ENCODE data around the gene SMOC2.

The SMOC2 gene

DNA sequence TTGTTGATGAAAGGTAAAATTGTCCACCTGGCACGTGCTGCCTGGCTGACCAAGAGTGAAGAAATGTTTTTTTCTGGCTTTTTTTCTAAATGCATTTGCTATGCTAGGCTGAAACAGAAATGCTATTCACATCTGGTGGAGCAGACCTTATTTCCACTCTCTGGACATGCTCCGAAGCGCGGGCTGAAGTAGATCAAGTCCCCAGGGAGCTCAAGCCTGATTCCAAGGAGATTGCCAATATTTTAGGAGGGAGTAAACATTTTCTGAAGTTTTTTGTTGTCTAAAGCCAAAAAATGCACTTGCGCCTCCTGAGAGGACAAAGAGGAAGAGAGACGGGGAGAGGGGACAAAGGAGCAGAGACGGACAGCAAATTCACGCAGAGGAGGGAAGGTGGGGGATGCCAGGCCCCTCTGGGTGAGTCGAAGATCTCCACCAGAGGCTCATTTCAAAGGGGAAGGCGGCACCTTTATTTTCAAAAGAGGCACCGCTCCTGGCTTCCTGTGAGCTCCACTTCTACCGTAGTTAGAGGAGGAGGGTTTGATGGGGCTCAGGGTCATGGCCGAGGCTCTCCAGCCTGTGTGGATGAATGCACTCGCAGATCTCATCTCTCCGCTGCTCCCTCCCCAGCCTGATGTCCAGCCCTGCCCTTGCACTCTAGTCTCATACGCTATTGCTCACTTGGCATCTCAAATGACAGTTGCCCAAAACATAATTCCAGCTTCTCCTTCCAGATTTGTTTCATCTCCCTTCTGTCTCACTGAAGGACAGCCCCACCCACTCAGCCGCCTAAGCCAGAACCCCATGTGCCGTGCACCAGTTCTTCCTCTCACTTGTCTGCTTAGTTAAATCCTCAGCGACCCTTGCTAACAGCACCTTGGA lies 23.1 kb upstream of the SMOC2 start:
- in situ Hi-C loops (cut with HindIII; ENCODE audit: low pct_unique_long_range_greater_than_20kb, low sequenced_read_pairs), result no loop called here
- DNase-seq (ENCODE audit: low read depth in 1 of 2, low spot score in 1 of 2), result no peak
- TF ChIP-seq JUND (IDR thresholded peaks at IDR 0.05; ENCODE audit: low read depth), result no peak

DNA sequence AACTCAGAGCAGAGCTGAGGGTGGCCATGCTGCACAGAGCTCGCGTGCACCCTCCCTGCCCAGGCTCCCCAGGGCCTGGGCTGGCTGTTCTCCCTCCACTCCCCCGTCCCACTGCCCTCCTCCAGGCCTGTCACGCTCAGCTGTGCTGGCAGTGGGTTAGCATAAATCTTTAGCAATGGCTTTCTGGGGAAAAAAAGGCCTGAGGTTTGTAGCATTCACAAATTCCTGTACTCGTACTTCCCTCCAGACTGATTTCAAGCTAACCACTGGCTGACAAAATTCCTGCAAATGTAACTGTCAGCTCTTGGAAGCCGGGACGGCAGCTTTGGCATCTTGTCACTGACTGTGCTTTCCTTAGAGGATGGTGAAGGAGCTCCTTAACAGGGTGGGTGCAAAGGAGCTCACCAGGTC lies 22.3 kb upstream of the SMOC2 start:
- no peak for TF ChIP-seq JUND (IDR thresholded peaks at IDR 0.05; ENCODE audit: low read depth)
- DNase-seq (ENCODE audit: low read depth in 1 of 2, low spot score in 1 of 2), result no peak
- in situ Hi-C loops (cut with HindIII; ENCODE audit: low pct_unique_long_range_greater_than_20kb, low sequenced_read_pairs), result no loop called here

DNA sequence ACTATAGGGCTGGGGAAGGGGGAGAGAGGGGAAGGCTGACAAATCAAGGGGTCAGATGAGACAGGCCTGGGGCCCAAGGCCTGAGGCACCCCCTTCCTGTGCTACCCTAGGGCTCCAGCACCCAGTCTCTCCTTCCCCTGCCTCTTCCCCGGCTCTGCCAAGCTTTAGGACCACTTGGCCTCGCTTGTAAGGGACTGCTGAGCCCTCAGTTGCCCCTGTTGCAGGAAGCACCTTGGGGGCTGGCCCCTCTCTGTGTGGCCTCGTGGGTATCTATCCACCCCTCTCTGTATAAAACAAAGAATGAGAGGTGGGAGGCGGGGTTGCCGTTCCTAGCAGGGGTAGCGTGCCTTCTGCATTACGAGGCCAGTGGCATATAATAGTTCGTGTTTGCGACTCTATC lies 21.4 kb upstream of the SMOC2 start:
- TF ChIP-seq JUND (IDR thresholded peaks at IDR 0.05; ENCODE audit: low read depth), result no peak
- DNase-seq (ENCODE audit: low read depth in 1 of 2, low spot score in 1 of 2), result no peak
- in situ Hi-C loops (cut with HindIII; ENCODE audit: low pct_unique_long_range_greater_than_20kb, low sequenced_read_pairs), result no loop called here

DNA sequence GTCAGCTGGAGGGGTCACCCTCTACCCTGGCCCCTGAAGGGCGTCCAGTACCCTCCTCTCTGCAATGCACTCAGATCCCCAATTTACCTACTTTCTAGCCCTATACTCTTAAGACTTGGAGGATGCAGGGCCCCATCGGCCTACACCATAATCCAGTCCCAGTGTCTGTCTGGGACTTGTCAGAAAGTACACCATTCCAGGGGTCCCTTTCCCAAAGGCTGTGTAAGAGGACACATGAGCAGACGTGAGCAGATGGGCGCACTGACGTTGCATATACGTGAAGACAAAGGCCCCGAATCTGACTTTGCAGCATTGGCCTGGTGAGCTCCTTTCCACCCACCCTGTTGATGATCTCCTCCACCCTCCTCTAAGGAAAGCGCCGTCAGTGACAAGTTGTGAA lies 20.9 kb upstream of the SMOC2 start:
- TF ChIP-seq JUND (IDR thresholded peaks at IDR 0.05; ENCODE audit: low read depth), result no peak
- in situ Hi-C loops (cut with HindIII; ENCODE audit: low pct_unique_long_range_greater_than_20kb, low sequenced_read_pairs), result no loop called here
- DNase-seq (ENCODE audit: low read depth in 1 of 2, low spot score in 1 of 2), result no peak

DNA sequence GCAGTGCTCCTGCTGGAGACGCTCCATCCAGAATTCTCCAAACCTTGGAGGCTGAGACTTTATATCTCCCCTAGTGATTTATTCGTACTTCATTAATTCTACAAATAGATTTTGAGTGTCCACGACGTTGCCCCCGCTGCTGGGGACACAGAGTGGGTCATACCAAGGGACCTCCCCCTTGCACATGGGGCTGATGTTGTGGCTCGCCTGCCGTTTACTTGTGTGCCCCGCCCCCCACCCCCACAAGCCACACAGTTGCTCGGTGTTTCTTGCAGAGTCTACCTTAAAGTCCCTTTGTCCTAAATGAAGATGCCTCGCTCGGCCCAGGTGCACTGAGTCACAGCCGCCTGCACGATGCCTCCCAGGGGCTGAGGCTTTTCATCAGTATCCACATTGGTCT lies 20.3 kb upstream of the SMOC2 start:
- in situ Hi-C loops (cut with HindIII; ENCODE audit: low pct_unique_long_range_greater_than_20kb, low sequenced_read_pairs), result no loop called here

DNA sequence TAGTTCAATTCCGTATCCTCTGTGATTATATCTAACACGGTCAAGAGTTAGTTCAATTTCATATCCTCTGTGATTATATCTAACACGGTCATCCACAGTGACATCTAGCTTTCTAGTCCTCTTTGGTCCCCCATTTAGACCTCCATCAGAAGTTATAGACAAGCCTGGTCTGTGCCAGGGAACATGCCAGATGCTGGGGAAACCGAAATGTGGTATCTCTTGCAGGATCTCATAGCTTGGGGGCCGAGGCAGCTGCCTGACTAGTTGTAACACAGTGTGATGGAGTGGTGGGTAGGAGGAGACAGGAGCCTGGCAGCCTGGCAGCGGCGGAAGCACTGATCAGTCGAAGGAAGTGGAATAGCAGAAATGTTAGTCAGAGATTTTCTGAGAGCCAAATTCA lies 13.8 kb upstream of the SMOC2 start:
- no peak for DNase-seq (ENCODE audit: low read depth in 1 of 2, low spot score in 1 of 2)
- TF ChIP-seq JUND (IDR thresholded peaks at IDR 0.05; ENCODE audit: low read depth), result no peak
- in situ Hi-C loops (cut with HindIII; ENCODE audit: low pct_unique_long_range_greater_than_20kb, low sequenced_read_pairs), result no loop called here

More for the DNA sequence above, 20.3 kb upstream of the SMOC2 start:
- no peak for DNase-seq (ENCODE audit: low read depth in 1 of 2, low spot score in 1 of 2)
- TF ChIP-seq JUND (IDR thresholded peaks at IDR 0.05; ENCODE audit: low read depth), result no peak

DNA sequence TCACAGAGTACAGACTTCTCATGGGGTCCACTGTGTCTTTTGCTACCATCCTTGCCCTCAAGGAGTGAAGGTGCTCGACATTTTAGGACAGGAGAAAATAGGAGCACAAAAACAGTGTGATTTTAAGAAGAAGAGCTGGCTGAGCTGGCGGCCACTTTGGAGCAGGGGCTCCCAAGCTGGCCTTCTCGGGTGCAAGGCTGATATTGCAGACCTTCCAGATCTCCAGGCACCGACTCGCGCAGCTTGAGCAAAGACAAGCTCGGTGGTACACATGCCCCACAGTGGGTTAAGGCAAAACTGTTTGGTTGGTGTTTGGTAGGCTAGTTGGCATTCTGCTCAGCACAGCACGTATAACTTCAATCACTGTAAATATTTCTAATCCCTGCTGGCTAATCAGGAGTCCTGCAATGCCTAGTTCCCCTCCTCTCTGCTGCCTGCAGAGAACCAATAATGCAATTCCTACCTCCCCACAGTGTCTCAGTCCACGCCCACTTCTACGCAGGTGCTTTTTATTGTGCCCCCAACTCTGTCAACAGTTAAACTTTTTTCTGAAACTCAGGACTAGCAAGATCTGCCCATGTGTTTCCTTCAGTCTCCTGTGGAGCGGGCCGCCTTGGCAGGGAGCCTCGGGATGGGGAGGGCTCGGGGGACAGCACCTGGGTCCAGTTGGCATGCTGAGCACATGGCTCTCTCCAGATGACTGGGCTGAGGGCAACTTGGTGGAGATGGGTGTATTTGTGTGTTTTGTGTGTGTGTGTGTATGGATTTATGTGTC lies 12.7 kb upstream of the SMOC2 start:
- DNase-seq (ENCODE audit: low read depth in 1 of 2, low spot score in 1 of 2), result no peak
- TF ChIP-seq JUND (IDR thresholded peaks at IDR 0.05; ENCODE audit: low read depth), result no peak
- in situ Hi-C loops (cut with HindIII; ENCODE audit: low pct_unique_long_range_greater_than_20kb, low sequenced_read_pairs), result no loop called here

DNA sequence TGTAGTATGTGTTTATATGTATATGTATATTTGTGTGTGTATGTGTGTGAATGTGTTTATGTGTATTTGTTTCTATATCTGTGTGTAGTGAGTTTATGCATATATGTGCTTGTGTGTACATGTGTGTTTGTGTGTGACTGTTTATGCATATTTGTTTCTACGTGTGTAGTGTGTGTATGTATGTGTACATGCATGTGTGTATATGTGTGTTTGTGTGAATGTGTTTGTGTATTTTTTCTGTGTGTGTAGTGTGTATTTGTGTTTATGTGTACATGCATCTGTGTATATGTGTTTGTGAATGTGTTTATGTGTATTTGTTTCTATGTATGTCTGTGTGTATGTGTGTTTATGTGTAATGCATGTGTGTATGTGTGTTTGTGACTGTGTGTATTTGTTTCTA lies 12.1 kb upstream of the SMOC2 start:
- no peak for DNase-seq (ENCODE audit: low read depth in 1 of 2, low spot score in 1 of 2)
- no peak for TF ChIP-seq JUND (IDR thresholded peaks at IDR 0.05; ENCODE audit: low read depth)
- in situ Hi-C loops (cut with HindIII; ENCODE audit: low pct_unique_long_range_greater_than_20kb, low sequenced_read_pairs), result no loop called here

DNA sequence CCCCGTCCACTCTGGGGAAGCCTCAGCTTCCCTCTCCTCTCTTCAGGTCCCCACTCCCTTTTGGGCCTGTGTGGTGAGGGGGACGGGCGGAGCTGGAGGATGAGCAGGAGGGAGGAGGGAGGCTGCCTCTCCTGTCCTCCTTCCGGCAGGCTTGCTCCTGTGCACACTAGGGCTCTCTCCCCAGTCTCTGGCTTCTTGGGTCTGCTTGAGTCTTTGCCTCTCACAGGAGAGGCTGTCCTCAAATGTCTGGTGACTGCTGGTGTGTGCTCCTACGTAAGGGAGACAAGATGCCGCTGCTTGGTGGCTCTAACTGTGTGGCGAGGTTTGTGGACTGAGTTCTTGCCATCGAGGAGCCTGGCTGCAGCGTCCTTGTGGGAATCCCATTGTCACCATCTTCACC lies 8.8 kb upstream of the SMOC2 start:
- TF ChIP-seq JUND (IDR thresholded peaks at IDR 0.05; ENCODE audit: low read depth), result no peak
- in situ Hi-C loops (cut with HindIII; ENCODE audit: low pct_unique_long_range_greater_than_20kb, low sequenced_read_pairs), result no loop called here
- no peak for DNase-seq (ENCODE audit: low read depth in 1 of 2, low spot score in 1 of 2)

DNA sequence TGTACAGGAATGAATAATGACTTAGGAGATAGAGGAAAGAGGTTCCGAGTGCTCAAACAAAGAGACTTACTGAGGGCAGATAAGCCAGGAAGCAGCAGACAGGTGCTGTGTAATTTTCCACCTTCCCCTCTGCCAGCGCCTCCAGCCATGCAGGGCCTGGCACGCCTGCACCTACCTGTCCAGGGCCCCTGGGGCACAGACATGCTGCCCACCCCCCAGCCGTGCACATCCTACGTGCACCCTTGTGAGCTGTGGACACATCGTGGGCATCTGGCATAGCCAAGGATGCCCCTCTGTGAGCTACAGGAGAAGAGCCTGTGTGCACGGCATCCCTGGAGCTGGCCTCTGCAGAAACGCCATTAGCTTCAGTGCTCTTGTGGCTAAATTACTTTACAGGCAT lies 7.1 kb upstream of the SMOC2 start:
- in situ Hi-C loops (cut with HindIII; ENCODE audit: low pct_unique_long_range_greater_than_20kb, low sequenced_read_pairs), result no loop called here
- no peak for TF ChIP-seq JUND (IDR thresholded peaks at IDR 0.05; ENCODE audit: low read depth)
- DNase-seq (ENCODE audit: low read depth in 1 of 2, low spot score in 1 of 2), result no peak

DNA sequence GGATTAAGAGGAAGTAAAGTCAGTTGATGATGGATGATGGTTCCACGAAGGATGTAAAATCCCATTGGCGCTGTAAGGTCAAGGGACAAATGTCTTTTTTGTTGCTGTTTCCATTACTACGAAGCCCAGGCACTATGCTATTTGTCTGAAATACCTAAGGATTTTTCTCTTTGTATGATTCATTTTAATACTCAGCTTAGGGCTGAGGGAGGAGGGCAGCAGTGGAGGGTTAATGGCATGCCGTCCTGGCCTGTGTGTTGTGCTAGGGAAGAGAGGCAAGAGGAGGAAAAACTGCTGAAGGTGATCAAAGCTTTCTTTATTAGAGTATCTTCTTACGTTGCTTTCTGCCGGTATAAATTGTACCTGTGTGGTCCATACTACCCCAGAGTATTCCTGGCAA lies 6.5 kb upstream of the SMOC2 start:
- no peak for TF ChIP-seq JUND (IDR thresholded peaks at IDR 0.05; ENCODE audit: low read depth)
- in situ Hi-C loops (cut with HindIII; ENCODE audit: low pct_unique_long_range_greater_than_20kb, low sequenced_read_pairs), result no loop called here
- no peak for DNase-seq (ENCODE audit: low read depth in 1 of 2, low spot score in 1 of 2)

DNA sequence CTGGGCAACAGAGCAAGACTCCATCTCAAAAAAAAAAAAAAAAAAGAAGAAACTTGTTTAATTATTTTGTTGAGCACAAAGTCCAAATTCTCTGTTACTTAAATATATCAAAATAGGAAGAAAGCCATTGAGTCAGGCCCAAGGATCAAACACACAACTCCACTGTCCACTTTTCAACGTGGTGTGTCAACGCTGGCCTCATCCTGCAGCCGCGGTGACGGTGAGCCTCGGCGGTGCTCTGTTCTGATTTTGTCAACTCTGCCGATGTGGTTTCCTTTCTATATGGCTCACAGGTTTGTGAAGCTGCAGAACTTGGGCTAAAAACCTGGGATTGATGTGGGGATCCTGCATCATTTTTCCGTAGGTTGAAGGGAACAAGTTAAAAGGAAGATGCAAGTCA lies 3.2 kb upstream of the SMOC2 start:
- TF ChIP-seq JUND (IDR thresholded peaks at IDR 0.05; ENCODE audit: low read depth), result no peak
- in situ Hi-C loops (cut with HindIII; ENCODE audit: low pct_unique_long_range_greater_than_20kb, low sequenced_read_pairs), result no loop called here
- no peak for DNase-seq (ENCODE audit: low read depth in 1 of 2, low spot score in 1 of 2)

DNA sequence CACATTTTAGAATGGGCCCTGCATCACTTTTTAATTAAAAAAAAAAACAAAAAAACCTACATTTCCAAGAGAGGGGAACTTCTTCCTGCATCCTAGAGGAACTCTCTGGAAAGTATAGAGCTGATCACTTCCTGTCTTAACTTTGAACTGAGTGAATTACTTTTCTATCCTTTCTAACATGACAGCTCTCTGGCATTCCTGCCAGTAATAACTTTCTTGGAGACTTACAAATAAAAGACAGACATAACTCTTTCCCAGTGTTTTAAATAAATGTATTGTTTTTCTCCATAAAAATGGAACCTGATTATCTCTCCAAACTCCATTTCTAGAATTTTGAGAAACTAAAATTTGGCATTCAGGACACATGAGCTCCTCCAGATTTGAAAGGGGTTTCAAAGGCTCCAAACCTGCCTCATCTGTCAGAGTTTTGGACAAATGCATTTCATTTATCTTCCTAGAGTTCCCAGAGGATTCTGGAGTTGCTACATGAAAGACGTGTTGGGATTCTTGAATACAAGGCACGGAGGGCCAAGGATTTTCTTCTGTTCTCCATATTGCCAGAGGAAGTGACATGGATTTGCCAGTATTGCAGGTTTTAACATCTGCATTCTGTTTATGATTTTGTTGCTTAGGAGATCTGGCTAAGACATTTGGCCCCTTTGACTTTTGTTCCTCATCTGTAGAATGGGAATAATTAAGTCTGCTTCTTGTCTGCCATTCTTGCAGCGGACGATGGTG lies 2.0 kb upstream of the SMOC2 start:
- in situ Hi-C loops (cut with HindIII; ENCODE audit: low pct_unique_long_range_greater_than_20kb, low sequenced_read_pairs), result no loop called here
- no peak for DNase-seq (ENCODE audit: low read depth in 1 of 2, low spot score in 1 of 2)
- no peak for TF ChIP-seq JUND (IDR thresholded peaks at IDR 0.05; ENCODE audit: low read depth)

Measured in T47D (cell line).